NCI-H2081 treated with DMSO at 0.1 percent for 48 hours (cell line): Measurements from ENCODE around the gene PRAMEF12.
"Not testable (repeated sequence)": the region's sequence is repeated elsewhere in the genome, so short reads cannot be mapped to it uniquely, and the experiment has no call there.

ENCODE experiments used
- DNase-seq: peaks from one replicate; lab custom pipeline; 2025; lab: John Stamatoyannopoulos, UW

Gene PRAMEF12

DNA sequence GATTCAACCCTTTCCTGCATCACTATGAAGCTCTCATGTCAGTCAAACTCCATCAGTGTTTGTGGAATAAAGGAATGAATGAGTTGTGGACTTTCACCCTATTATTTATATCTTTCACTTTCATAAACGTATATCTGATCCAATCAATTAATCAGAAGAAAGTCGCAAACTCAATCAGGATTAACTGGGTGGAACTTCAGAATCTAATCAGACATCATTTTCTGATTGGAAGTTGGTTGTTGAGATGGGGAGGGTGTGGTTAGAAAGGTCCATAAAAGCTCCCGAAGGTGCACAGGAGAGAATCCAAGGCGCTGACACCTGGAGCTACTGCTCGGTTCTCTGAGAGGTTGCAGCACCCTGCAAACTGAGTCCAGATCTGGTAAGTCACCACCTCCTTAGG, at the start of gene PRAMEF12:
PRAMEF12 (plus strand) TSS at position 301 of the 400 bp plus-strand sequence. CDS start 1,130 bp downstream, outside the sequence.
- no peak for DNase-seq

DNA sequence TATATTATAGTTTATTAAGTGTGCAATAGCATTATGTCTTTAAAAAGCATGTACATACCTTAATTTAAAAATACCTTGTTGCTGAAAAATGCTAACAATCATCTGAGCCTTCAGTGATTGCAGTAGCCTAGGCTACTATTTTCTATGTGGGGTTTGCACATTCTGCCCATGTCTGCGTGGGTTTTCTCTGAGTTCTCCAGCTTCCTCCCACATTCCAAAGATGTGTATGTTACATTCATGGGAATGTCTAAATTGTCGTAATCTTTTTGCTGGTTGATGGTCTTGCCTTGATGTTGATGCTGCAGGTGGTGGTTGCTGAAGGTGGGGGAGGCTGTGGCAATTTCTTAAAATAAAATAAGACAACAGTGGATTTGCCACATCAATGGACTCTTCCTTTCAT, 45.1 kb upstream of the PRAMEF12 start:
- no peak for DNase-seq

DNA sequence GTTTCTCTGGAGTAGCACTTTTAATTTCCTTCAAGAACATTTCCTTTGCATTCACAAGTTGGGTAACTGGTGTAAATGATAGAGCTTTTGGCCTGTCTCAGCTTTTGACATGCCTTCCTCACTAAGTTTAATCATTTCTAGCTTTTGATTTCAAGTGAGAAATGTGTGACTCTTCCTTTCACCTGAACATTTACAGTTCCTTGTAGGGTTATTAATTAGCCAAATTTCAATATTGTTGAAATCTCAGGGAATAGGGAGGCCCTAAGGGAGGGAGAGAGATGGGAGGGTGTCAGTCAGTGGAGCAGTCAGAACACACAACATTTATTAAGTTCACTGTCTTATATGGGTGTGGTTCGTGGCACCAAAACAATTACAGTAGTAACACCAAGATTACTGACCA, 43.4 kb upstream of the PRAMEF12 start:
- DNase-seq = no peak

GRCh38 chr1:12731084-12731483, 42.5 kb upstream of the PRAMEF12 start:
- not testable (repeated sequence) for DNase-seq

- no peak for DNase-seq
Measured at GRCh38 chr1:12734651-12735050, 38.9 kb upstream of the PRAMEF12 start.

DNA sequence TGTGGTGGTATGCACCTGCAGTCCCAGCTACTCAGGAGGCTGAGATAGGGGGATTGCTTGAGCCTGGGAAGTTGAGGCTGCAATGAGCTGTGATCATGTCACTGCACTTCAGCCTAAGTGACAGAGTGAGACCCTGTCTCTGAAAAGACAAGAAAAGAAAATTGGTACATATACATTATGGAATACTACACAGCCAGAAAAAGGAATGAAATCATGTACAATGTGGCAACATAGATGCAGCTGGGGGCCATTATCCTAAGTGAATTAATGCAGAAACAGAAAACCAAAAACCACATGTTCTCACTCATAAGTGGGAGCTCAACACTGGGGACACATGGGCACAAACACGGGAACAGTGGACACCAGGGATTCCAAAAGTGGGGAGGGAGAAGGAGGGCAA, 34.6 kb upstream of the PRAMEF12 start:
- DNase-seq = no peak

- no peak for DNase-seq
Measured at GRCh38 chr1:12739613-12740012, 33.9 kb upstream of the PRAMEF12 start.

DNA sequence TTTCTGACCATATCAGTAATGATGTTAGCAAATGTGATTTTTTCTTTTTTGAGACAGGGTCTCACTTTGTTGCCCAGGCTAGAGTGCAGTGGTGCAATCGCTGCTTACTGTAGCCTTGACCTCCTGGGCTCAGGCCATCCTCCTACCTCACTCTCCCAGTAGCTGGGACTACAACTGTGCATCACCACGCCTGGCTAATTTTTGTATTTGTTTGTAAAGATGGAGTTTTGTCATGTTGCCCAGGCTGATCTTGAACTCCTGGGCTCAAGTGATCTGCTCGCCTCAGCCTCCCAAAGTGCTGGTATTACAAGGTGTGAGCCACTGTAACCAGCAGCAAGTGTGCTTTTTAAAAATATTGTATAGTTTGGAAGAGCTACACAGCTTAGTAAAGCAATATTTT, 31.6 kb upstream of the PRAMEF12 start:
- DNase-seq = no peak

GRCh38 chr1:12745126-12745991, 28.2 kb upstream of the PRAMEF12 start:
- DNase-seq = no peak

GRCh38 chr1:12745992-12746323, 27.6 kb upstream of the PRAMEF12 start, which contains the start of gene CFAP107:
Gene CFAP107, plus strand, starts transcription at chr1:12746200. Its CDS starts 231 bp downstream, at chr1:12746431.
- no peak for DNase-seq

DNA sequence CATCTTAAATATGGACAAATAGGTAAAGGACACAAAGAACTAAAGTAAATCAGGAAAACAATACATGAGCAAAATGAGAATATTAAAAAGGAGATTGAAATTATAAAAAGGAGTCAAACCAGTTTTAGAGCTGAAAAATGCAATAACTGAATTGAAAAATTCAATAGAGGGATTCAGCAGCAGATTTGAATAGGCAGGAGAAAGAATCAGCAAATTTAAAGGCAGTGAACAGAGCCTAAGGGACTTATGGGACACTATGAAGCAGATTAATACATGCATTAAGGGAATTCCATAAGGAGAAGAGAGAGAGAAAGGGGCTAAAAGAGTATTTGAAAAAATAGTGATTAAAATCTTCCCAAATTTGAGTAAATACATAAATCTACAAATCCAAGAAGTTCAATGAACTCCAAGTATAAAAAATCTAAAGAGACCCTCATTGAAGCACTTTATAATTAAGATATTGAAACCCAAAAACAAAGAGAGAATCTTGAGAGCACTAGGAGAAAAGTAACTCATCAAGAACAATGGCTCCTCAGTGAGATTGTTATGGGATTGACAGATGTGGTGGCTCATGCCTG, 24.7 kb upstream of the PRAMEF12 start:
- DNase-seq = no peak

GRCh38 chr1:12754738-12755137, 18.8 kb upstream of the PRAMEF12 start:
- DNase-seq = no peak

DNA sequence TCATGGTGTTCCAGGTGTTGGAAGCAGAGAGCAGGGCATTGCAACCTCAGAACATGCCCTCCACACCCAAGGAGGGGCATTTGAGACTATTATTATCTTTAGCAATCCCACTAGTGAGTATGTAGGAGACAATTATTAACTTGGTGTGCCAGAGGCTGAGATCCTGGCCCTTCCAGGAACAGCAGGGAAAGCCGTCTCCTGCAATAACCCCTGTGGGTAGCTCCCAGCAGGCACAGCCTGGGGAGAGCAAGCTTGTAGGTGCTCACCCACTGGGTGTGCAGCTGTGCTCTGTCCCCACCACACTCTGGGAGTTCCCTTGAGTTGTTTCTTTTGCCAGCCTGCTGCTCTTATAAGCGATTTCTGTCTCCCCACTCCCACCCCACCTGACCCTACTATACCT, 17.3 kb upstream of the PRAMEF12 start:
- DNase-seq = no peak

- DNase-seq = no peak
Measured at GRCh38 chr1:12756768-12757413, 16.6 kb upstream of the PRAMEF12 start.

GRCh38 chr1:12757836-12758235, 15.7 kb upstream of the PRAMEF12 start:
- DNase-seq = no peak

GRCh38 chr1:12760256-12760795, 13.2 kb upstream of the PRAMEF12 start:
- DNase-seq = no peak

DNA sequence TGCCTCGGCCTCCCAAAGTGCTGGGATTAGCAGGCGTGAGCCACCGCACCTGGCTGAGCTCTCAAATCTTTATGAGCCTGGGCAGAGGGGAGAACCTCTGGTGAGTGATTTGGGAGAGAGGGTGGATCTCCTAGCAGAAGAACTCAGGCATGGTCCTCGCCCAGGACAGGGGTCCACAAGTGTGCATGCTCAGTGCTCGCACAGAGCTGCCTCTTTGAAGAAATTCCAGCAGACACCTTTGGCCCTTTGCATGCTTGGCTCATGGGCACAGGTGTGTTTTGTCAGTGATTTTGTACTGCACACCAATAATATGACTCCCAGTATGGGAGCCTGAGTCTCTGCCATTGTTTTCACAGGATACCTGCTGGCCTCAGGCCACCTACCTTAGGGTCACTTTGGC, 11.8 kb upstream of the PRAMEF12 start:
- DNase-seq = no peak

GRCh38 chr1:12762766-12763165, 10.8 kb upstream of the PRAMEF12 start:
- no peak for DNase-seq

DNA sequence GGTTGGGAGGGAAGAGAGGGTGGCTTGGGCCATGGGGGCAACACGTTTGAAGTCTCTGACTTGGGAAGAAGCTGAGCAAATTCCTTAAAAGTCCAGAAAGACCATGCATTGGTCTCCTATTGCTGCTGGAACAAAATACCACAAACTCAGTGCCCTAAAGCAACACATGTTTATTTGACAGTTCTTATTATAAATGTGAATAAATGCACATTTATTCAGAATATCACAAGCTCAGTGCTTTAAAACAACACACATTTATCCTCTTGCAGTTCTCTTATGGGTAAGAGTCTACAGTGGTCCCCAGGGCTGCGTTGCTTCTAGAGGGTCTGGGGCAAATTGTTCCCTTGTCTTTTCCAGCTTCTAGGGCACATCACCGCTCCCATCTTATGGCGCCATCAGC, 10.1 kb upstream of the PRAMEF12 start:
- DNase-seq = no peak

DNA sequence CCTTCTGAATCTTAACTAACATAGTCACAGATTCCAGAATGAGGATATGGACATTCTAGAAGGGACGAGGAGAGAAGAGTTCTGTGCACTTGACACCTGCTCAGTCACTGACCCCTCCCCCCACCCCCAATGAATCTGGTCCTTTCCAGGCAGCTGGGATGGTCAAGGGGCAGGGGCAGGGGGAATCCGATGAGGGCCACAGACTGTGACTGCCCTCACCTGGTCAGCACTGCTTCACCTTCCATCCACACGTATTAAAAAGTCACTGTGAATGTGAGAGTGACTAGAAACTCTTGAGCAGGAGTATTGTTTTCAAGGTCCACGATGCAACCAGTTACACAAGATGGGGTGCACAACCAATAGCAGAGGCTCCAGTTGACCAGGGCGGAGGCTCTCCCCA, 9.5 kb upstream of the PRAMEF12 start:
- no peak for DNase-seq

DNA sequence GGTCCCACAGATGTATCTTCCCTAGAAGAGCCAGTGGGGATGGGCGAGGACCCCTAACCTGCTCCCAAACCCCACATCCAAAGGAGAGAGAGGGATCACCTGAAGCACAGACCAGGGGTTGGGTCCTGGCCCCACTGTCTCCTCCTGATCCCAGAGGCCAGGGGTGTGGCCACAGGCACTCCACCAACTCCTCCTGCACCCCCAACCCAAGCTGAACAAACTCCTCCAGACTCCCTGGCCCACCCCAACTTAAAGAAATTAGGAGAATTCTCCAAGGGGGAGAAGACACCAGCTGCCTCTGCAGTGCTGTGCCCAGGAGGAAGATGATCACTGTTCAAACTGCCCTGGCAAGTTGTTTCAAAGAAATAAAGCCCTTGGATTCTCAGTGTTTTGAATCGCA, 4.5 kb upstream of the PRAMEF12 start:
- no peak for DNase-seq

- no peak for DNase-seq
Measured at GRCh38 chr1:12769976-12770505, 3.5 kb upstream of the PRAMEF12 start.

- no peak for DNase-seq
Measured at GRCh38 chr1:12770620-12771019, 2.9 kb upstream of the PRAMEF12 start.
